ENCODE results near the gene MYH14. TPM values are rescaled to one million over a fixed set of nuclear protein-coding genes. Genes with fewer than 3 reads are reported as not detected.

MYH14 gene
- not detected in 2 replicates for polyA plus RNA-seq (2011; rRNA removed)
- polyA minus RNA-seq (2011; rRNA and poly(A)+ RNA removed) = not detected in 2 replicates

- H3K27me3 ChIP-seq (ENCODE audit: control insufficient read depth, insufficient read depth, low read length) = no peaks in the 10 kb centered on the region; the same call in 1 of the 2 replicates
- DNase-seq (ENCODE audit: low read depth) = no peak
- H3K4me3 ChIP-seq (ENCODE audit: low read depth, low read length) = no peak within 1 kb of the TSS
- H3K36me3 ChIP-seq (ENCODE audit: control insufficient read depth, insufficient read depth, low read length) = no peaks in the 10 kb centered on the region
- no peak for TF ChIP-seq CTCF (IDR thresholded peaks at IDR 0.05; ENCODE audit: insufficient read depth, low read depth, low read length)
- POLR2A ChIA-PET = no interaction called here
- CTCF ChIA-PET = no interaction called here
These were observed at the start of gene MYH14 for GRCh38 chr19:50203281-50204080. Gene MYH14 (plus strand): TSS chr19:50203622. CDS start chr19:50210366, 6,744 bp downstream.

DNA sequence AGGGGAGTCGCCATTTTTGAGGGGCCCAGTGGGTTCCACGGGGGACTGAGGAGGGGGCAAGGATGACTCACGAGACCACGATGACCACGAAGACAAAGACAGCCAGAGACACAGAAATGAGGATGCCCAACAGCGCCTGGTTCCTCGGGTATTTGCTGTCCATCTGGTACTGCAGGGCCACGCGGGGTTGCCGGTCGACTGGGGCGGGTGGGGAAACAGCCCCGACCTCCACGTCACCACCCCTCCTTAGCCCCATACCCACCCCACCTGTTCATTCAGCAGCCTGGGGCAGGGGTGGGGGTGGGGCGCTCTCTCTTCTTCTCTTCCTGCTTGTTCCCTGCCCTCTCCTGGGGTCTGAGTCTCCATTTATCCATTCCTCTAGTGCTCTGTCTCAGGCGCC, 48.9 kb upstream of the MYH14 start:
- H3K36me3 ChIP-seq (ENCODE audit: control insufficient read depth, insufficient read depth, low read length) = no peaks in the 10 kb centered on the region
- ChIA-PET CTCF (no interaction called here), POLR2A (no interaction called here)
- H3K27me3 ChIP-seq (ENCODE audit: control insufficient read depth, insufficient read depth, low read length) = no peaks in the 10 kb centered on the region
- TF ChIP-seq CTCF (IDR thresholded peaks at IDR 0.05; ENCODE audit: insufficient read depth, low read depth, low read length) = no peak
- no peak for DNase-seq (ENCODE audit: low read depth)
- H3K4me3 ChIP-seq (ENCODE audit: low read depth, low read length) = no peak overlapping the region

GRCh38 chr19:50155520-50156109, 47.8 kb upstream of the MYH14 start:
- no peak for DNase-seq (ENCODE audit: low read depth)
- no peak for TF ChIP-seq CTCF (IDR thresholded peaks at IDR 0.05; ENCODE audit: insufficient read depth, low read depth, low read length)
- ChIA-PET POLR2A (no interaction called here), CTCF (no interaction called here)
- Histone ChIP-seq H3K4me3 (ENCODE audit: low read depth, low read length) (no peak overlapping the region), H3K36me3 (ENCODE audit: control insufficient read depth, insufficient read depth, low read length) (no peaks in the 10 kb centered on the region), H3K27me3 (ENCODE audit: control insufficient read depth, insufficient read depth, low read length) (no peaks in the 10 kb centered on the region)

DNA sequence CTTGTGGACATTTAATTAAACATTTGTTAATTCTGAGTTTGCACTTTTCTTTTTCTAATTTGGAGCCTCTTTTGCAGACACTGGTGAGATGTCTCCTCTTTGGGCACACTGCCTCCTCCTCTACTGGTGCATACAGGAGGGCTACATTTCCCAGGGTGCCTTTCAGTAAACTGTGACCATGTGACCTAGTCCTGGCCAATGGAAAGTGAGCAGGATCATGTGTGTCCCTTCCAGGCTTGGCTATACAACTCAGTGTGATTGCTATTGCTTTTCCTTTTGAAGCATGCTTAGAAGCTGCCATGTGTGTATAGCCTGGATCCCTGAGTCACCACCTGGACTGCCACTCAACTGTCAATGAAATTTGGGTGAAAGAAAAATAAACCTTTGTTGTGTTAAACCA, 44.8 kb upstream of the MYH14 start:
- Histone ChIP-seq H3K27me3 (ENCODE audit: control insufficient read depth, insufficient read depth, low read length) (no peaks in the 10 kb centered on the region), H3K4me3 (ENCODE audit: low read depth, low read length) (no peak overlapping the region), H3K36me3 (ENCODE audit: control insufficient read depth, insufficient read depth, low read length) (no peaks in the 10 kb centered on the region)
- no peak for DNase-seq (ENCODE audit: low read depth)
- ChIA-PET CTCF (no interaction called here), POLR2A (no interaction called here)
- TF ChIP-seq CTCF (IDR thresholded peaks at IDR 0.05; ENCODE audit: insufficient read depth, low read depth, low read length) = no peak

DNA sequence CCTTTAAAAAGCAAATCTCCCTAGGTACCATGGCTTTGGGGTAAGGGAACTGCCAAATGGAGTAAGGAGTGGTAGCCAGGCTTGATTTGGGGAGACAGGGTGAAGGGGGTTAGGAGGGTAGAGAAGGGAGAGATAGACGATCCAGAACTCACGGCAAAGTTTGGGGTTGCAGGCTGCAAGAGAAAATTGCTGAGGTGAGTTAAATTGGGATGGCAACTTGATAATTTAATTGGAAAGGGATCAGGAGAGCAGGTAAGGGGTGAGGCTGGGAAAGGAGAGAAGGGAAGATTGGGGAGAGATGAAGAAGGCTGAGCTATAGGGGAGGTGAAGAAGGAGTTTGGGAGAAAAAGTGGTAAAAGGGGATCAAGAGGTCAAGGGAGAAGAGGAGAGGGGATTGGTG, 44.3 kb upstream of the MYH14 start:
- H3K4me3 ChIP-seq (ENCODE audit: low read depth, low read length) = no peak overlapping the region
- H3K36me3 ChIP-seq (ENCODE audit: control insufficient read depth, insufficient read depth, low read length) = no peaks in the 10 kb centered on the region
- DNase-seq (ENCODE audit: low read depth) = no peak
- H3K27me3 ChIP-seq (ENCODE audit: control insufficient read depth, insufficient read depth, low read length) = no peaks in the 10 kb centered on the region
- POLR2A ChIA-PET = no interaction called here
- CTCF ChIA-PET = no interaction called here
- no peak for TF ChIP-seq CTCF (IDR thresholded peaks at IDR 0.05; ENCODE audit: insufficient read depth, low read depth, low read length)

Measured in BJ (cell line).